SK-N-SH (cell line): Measurements from ENCODE around the gene WRNIP1. TPM values are rescaled to one million over a fixed set of nuclear protein-coding genes. Genes with fewer than 3 reads are reported as not detected.

Experiments used
- CTCF ChIA-PET: fragments of 300-600, 350-600 bp; formaldehyde crosslinking; extraction: SDS; loops from one replicate; lab custom pipeline; 2021; lab: Yijun Ruan, JAX
- POLR2A ChIA-PET: fragments of 350-600 bp; sonication (Branson Sonifier 250); formaldehyde crosslinking; extraction: SDS; loops from one replicate; lab custom pipeline; 2020; ENCODE audit warnings: antibody characterized with exemption, inconsistent platforms; lab: Yijun Ruan, JAX
- DNase-seq: peaks from one replicate; pipeline ENCODE4 v3.0.0; 2012
- H2AFZ ChIP-seq: fragments of 200-600 bp; sonication (generic); 2 replicates; pipeline ENCODE4 v1.8.1; 2016; ENCODE audit warnings: antibody characterized with exemption, mild to moderate bottlenecking, low read depth
- H3F3A ChIP-seq: fragments of 200-600 bp; sonication (generic); replicated peaks from 2 replicates; pipeline ENCODE3; 2016; ENCODE audit warnings: antibody characterized with exemption, mild to moderate bottlenecking; ENCODE audit not compliant: insufficient read depth
- H3K27ac ChIP-seq, 2 experiments: fragments of 200-500 bp in 1 of 2; fragments of 200-600 bp in 1 of 2; sonication (Bioruptor generic) in 1 of 2; sonication (generic), shearing (Covaris generic) in 1 of 2; 2 replicates each; pipeline versions ENCODE4 v1.5.1 to v1.6.1; 2014 to 2016; ENCODE audit warnings: low read depth in 2 of 2, inconsistent platforms in 1 of 2, low read length in 1 of 2, mild to moderate bottlenecking in 1 of 2, mixed read lengths in 1 of 2
- H3K27me3 ChIP-seq: fragments of 200-600 bp; sonication (generic), shearing (Covaris generic); 2 replicates; pipeline ENCODE4 v1.6.1; 2016; ENCODE audit warnings: mixed run types; ENCODE audit not compliant: insufficient read depth
- H3K36me3 ChIP-seq, 2 experiments: fragments of 200-500 bp in 1 of 2; fragments of 200-600 bp in 1 of 2; sonication (Bioruptor generic) in 1 of 2; sonication (generic) in 1 of 2; replicated peaks in 1 of 2; 2 replicates each; pipeline versions ENCODE3 to v1.5.1; 2014 to 2016; ENCODE audit warnings: low read length in 1 of 2, mild to moderate bottlenecking in 1 of 2; ENCODE audit not compliant: insufficient read depth in 2 of 2, control insufficient read depth in 1 of 2
- H3K4me1 ChIP-seq, 2 experiments: fragments of 200-500 bp in 1 of 2; fragments of 200-600 bp in 1 of 2; sonication (Bioruptor generic) in 1 of 2; sonication (generic), shearing (Covaris generic) in 1 of 2; 2 replicates each; pipeline versions ENCODE4 v1.5.1 to v1.6.1; 2014 to 2016; ENCODE audit warnings: low read depth in 1 of 2, low read length in 1 of 2, mixed run types in 1 of 2; ENCODE audit not compliant: insufficient read depth in 2 of 2, control insufficient read depth in 1 of 2
- H3K4me2 ChIP-seq: fragments of 200-600 bp; sonication (generic), shearing (Covaris generic); 2 replicates; pipeline ENCODE4 v1.6.1; 2017; ENCODE audit warnings: mixed run types
- H3K4me3 ChIP-seq, 2 experiments: fragments of 200-500 bp in 1 of 2; fragments of 200-600 bp in 1 of 2; sonication (Bioruptor generic) in 1 of 2; sonication (generic), shearing (Covaris generic) in 1 of 2; 2 replicates each; pipeline versions ENCODE4 v1.5.1 to v1.8.1; 2014 to 2016; ENCODE audit warnings: low read depth in 2 of 2, inconsistent platforms in 1 of 2, low read length in 1 of 2, mild to moderate bottlenecking in 1 of 2, mixed read lengths in 1 of 2, moderate library complexity in 1 of 2
- H3K79me2 ChIP-seq: fragments of 200-600 bp; sonication (generic); 2 replicates; pipeline ENCODE4 v1.8.1; 2017; ENCODE audit warnings: mild to moderate bottlenecking; ENCODE audit not compliant: insufficient read depth
- H3K9ac ChIP-seq: fragments of 200-600 bp; sonication (generic); 2 replicates; pipeline ENCODE4 v1.6.1; 2017; ENCODE audit warnings: mixed run types
- H3K9me2 ChIP-seq: fragments of 200-600 bp; sonication (generic); 2 replicates; pipeline ENCODE4 v1.6.1; 2017; ENCODE audit warnings: mixed run types
- H3K9me3 ChIP-seq: fragments of 200-600 bp; sonication (generic); 2 replicates; pipeline ENCODE4 v1.6.1; 2017; ENCODE audit warnings: mixed run types, mild to moderate bottlenecking, moderate library complexity
- H4K20me1 ChIP-seq: fragments of 200-600 bp; sonication (generic); 2 replicates; pipeline ENCODE4 v1.6.1; 2017; ENCODE audit warnings: mild to moderate bottlenecking, mixed run types; ENCODE audit not compliant: insufficient read depth
- CHD2 ChIP-seq: fragments of 150-350 bp; IDR thresholded peaks from 2 replicates; pipeline ENCODE4 v1.6.1; 2018; ENCODE audit warnings: low read length; ENCODE audit not compliant: partially characterized antibody
- EP300 ChIP-seq, 2 experiments: IDR thresholded peaks; 2 replicates each; pipeline versions ENCODE4 v1.4.0 to v1.6.1; 2012; ENCODE audit warnings: borderline replicate concordance in 1 of 2, low read depth in 1 of 2, low read length in 1 of 2
- FOXJ3 ChIP-seq: sonication (generic); formaldehyde crosslinking; IDR thresholded peaks from 2 replicates; pipeline ENCODE4 v1.5.1; 2020; ENCODE audit warnings: mild to moderate bottlenecking, missing genetic modification reagents
- GABPA ChIP-seq: IDR thresholded peaks from 2 replicates; pipeline ENCODE4 v1.4.0; 2012; ENCODE audit warnings: low read depth, mild to moderate bottlenecking
- GATA2 ChIP-seq: sonication (generic); formaldehyde crosslinking; IDR thresholded peaks from 2 replicates; pipeline ENCODE4 v1.5.0; 2020; ENCODE audit warnings: mild to moderate bottlenecking, missing genetic modification reagents
- NFIC ChIP-seq: IDR thresholded peaks from 2 replicates; pipeline ENCODE4 v1.4.0; 2012; ENCODE audit warnings: borderline replicate concordance
- NRF1 ChIP-seq: IDR thresholded peaks from 2 replicates; pipeline ENCODE4 v1.6.1; 2012; ENCODE audit warnings: low read depth, mild to moderate bottlenecking, low read length
- RFX5 ChIP-seq: IDR thresholded peaks from 2 replicates; pipeline ENCODE4 v1.6.1; 2012; ENCODE audit warnings: mild to moderate bottlenecking, improper control_type of control experiment, low read length
- RXRA ChIP-seq: IDR thresholded peaks from 2 replicates; pipeline ENCODE4 v1.4.0; 2012; ENCODE audit warnings: low read depth, mild to moderate bottlenecking, borderline replicate concordance
- SIN3A ChIP-seq: IDR thresholded peaks from 2 replicates; pipeline ENCODE4 v1.6.1; 2012; ENCODE audit warnings: low read depth, mild to moderate bottlenecking, low read length, moderate library complexity, borderline replicate concordance
- TEAD4 ChIP-seq: IDR thresholded peaks from 2 replicates; pipeline ENCODE4 v1.4.0; 2012; ENCODE audit warnings: mild to moderate bottlenecking, borderline replicate concordance; ENCODE audit not compliant: insufficient read depth
- WGBS: methylation state at CpG from one replicate; pipeline ENCODE4 v1.1.6; 2017; ENCODE audit warnings: low lambda C conversion rate; 5-methylcytosine and 5-hydroxymethylcytosine counted together
- polyA plus RNA-seq, 3 experiments: library from polyadenylated mRNA; depleted of rRNA; stranded (reverse); fragments of >200 nt; gene quantifications; 2 replicates each; pipeline ENCODE4 v1.2.3, GENCODE V29; 2012
- TF ChIP-seq, protein P1 (sequence below): IDR thresholded peaks from 2 replicates; pipeline ENCODE4 v1.6.1; 2012; ENCODE audit warnings: mild to moderate bottlenecking, low read depth, low read length, moderate library complexity
- TF ChIP-seq, protein P2 (sequence below): fragments of 150-350 bp; IDR thresholded peaks from 2 replicates; pipeline ENCODE4 v1.6.1; 2016; ENCODE audit warnings: mild to moderate bottlenecking, low read depth, low read length
- TF ChIP-seq, protein P3 (sequence below): IDR thresholded peaks from 2 replicates; pipeline ENCODE4 v1.4.0; 2012; ENCODE audit warnings: low read depth
- TF ChIP-seq, protein P4 (sequence below): IDR thresholded peaks from 2 replicates; pipeline ENCODE4; 2012

WRNIP1 gene
- polyA plus RNA-seq, 1 of the 3 experiments (the other 2 are of a cell fraction), result 47.5 TPM

DNA sequence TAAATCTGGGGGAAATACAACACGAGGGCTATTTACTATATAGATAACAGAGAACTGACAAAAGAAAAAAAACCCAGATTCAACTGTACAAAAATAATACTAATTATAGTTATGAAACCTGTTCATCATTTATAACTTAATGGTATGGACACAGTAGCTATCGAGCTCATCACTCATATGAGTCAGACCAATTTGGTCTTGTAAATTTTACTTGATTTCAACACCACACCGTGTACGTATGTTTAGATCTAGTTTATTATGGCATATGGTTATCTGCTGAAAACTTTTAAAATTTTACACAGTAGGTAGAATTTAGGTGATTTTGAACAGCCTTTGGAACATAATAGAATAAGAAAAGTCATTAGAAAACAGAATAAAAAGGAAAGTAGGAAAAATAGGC, 19.9 kb upstream of the WRNIP1 start:
- Histone ChIP-seq H3K79me2 (no peaks in the 10 kb centered on the region), H3K9me2 (no peaks in the 10 kb centered on the region), H3K4me3 (no peak overlapping the region), H3K27me3 (no peaks in the 10 kb centered on the region), H3K9ac (no peak overlapping the region), H2AFZ (no peak overlapping the region)
- ChIA-PET CTCF (interaction anchor here (2.9 to 11.8 kb wide), 2 partner anchors 8 to 1149 kb away, joined by 10 to 176 read pairs; no protein-coding TSS in a partner anchor), POLR2A (no interaction called here)
- TF ChIP-seq CHD2 (no peak), GATA2 (CRISPR knock-in tag) (no peak), FOXJ3 (CRISPR knock-in tag) (no peak), TEAD4 (no peak)
- TF ChIP-seq, protein P1, sequence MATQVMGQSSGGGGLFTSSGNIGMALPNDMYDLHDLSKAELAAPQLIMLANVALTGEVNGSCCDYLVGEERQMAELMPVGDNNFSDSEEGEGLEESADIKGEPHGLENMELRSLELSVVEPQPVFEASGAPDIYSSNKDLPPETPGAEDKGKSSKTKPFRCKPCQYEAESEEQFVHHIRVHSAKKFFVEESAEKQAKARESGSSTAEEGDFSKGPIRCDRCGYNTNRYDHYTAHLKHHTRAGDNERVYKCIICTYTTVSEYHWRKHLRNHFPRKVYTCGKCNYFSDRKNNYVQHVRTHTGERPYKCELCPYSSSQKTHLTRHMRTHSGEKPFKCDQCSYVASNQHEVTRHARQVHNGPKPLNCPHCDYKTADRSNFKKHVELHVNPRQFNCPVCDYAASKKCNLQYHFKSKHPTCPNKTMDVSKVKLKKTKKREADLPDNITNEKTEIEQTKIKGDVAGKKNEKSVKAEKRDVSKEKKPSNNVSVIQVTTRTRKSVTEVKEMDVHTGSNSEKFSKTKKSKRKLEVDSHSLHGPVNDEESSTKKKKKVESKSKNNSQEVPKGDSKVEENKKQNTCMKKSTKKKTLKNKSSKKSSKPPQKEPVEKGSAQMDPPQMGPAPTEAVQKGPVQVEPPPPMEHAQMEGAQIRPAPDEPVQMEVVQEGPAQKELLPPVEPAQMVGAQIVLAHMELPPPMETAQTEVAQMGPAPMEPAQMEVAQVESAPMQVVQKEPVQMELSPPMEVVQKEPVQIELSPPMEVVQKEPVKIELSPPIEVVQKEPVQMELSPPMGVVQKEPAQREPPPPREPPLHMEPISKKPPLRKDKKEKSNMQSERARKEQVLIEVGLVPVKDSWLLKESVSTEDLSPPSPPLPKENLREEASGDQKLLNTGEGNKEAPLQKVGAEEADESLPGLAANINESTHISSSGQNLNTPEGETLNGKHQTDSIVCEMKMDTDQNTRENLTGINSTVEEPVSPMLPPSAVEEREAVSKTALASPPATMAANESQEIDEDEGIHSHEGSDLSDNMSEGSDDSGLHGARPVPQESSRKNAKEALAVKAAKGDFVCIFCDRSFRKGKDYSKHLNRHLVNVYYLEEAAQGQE, result no peak
- TF ChIP-seq, all 33 proteins: peak for 0
- WGBS, result 81% methylated on average over 4 of the region's 4 CpGs
- Histone ChIP-seq H3K27ac (no peak overlapping the region), H3K36me3 (no peaks in the 10 kb centered on the region), H4K20me1 (no peaks in the 10 kb centered on the region), H3K4me1 (peaks cover 0 to 13% of the 10 kb centered on the region in 2 experiments; a peak in 3 of 4 replicates), H3K9me3 (no peaks in the 10 kb centered on the region), H3K4me2 (no peak overlapping the region), H3F3A (no peaks in the 10 kb centered on the region)
- no peak for DNase-seq

DNA sequence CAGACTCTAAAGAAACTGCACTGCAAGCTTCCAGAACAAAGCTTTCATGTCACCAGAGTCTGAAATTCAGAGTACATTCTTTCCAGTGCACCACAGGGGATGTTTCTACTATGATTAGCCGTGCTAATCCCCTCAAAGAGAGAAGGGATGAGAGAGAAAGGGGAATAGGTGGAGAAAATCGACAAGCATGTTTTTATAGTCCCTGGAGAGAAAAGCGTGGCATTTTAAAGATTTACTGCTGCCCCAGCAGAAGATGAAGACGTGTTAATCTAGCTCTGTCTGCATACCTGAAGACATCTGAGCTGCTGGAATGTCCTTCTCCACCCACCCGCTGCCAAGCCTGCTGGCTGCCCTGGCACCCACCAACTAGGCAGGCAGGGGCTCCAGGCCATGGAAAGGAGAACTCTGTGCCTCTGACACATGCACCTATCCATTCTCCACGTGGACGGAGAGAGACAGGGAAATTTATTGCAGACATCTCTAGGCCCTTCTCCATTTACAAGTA, 18.6 kb upstream of the WRNIP1 start:
- TF ChIP-seq, protein P2, sequence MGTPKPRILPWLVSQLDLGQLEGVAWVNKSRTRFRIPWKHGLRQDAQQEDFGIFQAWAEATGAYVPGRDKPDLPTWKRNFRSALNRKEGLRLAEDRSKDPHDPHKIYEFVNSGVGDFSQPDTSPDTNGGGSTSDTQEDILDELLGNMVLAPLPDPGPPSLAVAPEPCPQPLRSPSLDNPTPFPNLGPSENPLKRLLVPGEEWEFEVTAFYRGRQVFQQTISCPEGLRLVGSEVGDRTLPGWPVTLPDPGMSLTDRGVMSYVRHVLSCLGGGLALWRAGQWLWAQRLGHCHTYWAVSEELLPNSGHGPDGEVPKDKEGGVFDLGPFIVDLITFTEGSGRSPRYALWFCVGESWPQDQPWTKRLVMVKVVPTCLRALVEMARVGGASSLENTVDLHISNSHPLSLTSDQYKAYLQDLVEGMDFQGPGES, result no peak
- no peak for TF ChIP-seq EP300 (IDR thresholded peaks at IDR 0.05; ENCODE audit: borderline replicate concordance in 1 of 2, low read depth in 1 of 2, low read length in 1 of 2)
- TF ChIP-seq RXRA, result no peak
- TF ChIP-seq NFIC, result no peak
- TF ChIP-seq CHD2, result no peak
- TF ChIP-seq, protein P1, result no peak
- TF ChIP-seq NRF1, result no peak
- TF ChIP-seq, protein P3, sequence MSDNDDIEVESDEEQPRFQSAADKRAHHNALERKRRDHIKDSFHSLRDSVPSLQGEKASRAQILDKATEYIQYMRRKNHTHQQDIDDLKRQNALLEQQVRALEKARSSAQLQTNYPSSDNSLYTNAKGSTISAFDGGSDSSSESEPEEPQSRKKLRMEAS, result no peak
- TF ChIP-seq SIN3A, result no peak
- TF ChIP-seq GABPA, result no peak
- TF ChIP-seq, protein P4, sequence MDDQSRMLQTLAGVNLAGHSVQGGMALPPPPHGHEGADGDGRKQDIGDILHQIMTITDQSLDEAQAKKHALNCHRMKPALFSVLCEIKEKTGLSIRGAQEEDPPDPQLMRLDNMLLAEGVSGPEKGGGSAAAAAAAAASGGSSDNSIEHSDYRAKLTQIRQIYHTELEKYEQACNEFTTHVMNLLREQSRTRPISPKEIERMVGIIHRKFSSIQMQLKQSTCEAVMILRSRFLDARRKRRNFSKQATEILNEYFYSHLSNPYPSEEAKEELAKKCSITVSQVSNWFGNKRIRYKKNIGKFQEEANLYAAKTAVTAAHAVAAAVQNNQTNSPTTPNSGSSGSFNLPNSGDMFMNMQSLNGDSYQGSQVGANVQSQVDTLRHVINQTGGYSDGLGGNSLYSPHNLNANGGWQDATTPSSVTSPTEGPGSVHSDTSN, result no peak
- TF ChIP-seq RFX5, result no peak
- Histone ChIP-seq H3K27ac (no peak overlapping the region), H3K4me3 (no peak overlapping the region), H4K20me1 (no peaks in the 10 kb centered on the region), H3K9ac (no peak overlapping the region), H3K27me3 (no peaks in the 10 kb centered on the region), H3K4me2 (no peak overlapping the region), H2AFZ (no peak overlapping the region), H3F3A (no peaks in the 10 kb centered on the region), H3K9me3 (no peaks in the 10 kb centered on the region), H3K79me2 (no peaks in the 10 kb centered on the region), H3K4me1 (peaks cover 0 to 13% of the 10 kb centered on the region in 2 experiments; a peak in 3 of 4 replicates), H3K36me3 (no peaks in the 10 kb centered on the region), H3K9me2 (no peaks in the 10 kb centered on the region)
- ChIA-PET CTCF (interaction anchor here (1.2 to 11.8 kb wide), 4 partner anchors 10 to 1150 kb away, joined by 3 to 176 read pairs (median 6); no protein-coding TSS in a partner anchor), POLR2A (no interaction called here)
- DNase-seq, result no peak
- 78% methylated on average over 7 of the region's 7 CpGs for WGBS
